Measurements from ENCODE around the gene C21orf58. TPM values are rescaled to one million over a fixed set of nuclear protein-coding genes. Genes with fewer than 3 reads are reported as not detected.

C21orf58 gene
- total RNA-seq, 1 experiment from 2014 or later = 15.3 TPM

GRCh38 chr21:46355161-46356004, 31.7 kb upstream of the C21orf58 start:
- Histone ChIP-seq H3K79me2 (ENCODE audit: low read length) (no peaks in the 10 kb centered on the region), H3K9ac (ENCODE audit: low read length) (no peak overlapping the region), H3K9me2 (replicated peaks; ENCODE audit: low read length) (no peaks in the 10 kb centered on the region), H3K4me1 (ENCODE audit: insufficient read depth, low read length) (0 out of 2 replicates have a peak, but pooled peaks cover 5% of the 10 kb centered on the region), H4K20me1 (ENCODE audit: low read length) (no peaks in the 10 kb centered on the region), H3K27me3 (ENCODE audit: low read length) (no peaks in the 10 kb centered on the region), H3K9me3 (ENCODE audit: low read length) (no peaks in the 10 kb centered on the region), H2AFZ (ENCODE audit: low read length) (no peak overlapping the region), H3K36me3 (ENCODE audit: low read depth, low read length) (peaks cover 44% of the 10 kb centered on the region), H3K4me3 (ENCODE audit: low read length) (no peak overlapping the region), H3K27ac (ENCODE audit: low read length) (no peak overlapping the region), H3F3A (ENCODE audit: low read length, unreplicated experiment) (no peaks in the 10 kb centered on the region), H3K4me2 (ENCODE audit: low read length) (no peak overlapping the region)
- no peak for DNase-seq
- no TSS peak for BruUV-seq (replicated peaks)
- ChIA-PET CTCF (no interaction called here), POLR2A (ENCODE audit: unreplicated experiment) (no interaction called here)
- no peak for TF ChIP-seq EZH2 (IDR thresholded peaks at IDR 0.05; ENCODE audit: low read length, unreplicated experiment)
- TF ChIP-seq CTCF (conservative IDR thresholded peaks at IDR 0.05; ENCODE audit: low read depth, low read length) = no peak
- TF ChIP-seq EZH2phosphoT487 (IDR thresholded peaks at IDR 0.05; ENCODE audit: borderline replicate concordance, low read length) = no peak
- ATAC-seq = no peak
- intact Hi-C loops (cut with micrococcal nuclease) = no loop called here

DNA sequence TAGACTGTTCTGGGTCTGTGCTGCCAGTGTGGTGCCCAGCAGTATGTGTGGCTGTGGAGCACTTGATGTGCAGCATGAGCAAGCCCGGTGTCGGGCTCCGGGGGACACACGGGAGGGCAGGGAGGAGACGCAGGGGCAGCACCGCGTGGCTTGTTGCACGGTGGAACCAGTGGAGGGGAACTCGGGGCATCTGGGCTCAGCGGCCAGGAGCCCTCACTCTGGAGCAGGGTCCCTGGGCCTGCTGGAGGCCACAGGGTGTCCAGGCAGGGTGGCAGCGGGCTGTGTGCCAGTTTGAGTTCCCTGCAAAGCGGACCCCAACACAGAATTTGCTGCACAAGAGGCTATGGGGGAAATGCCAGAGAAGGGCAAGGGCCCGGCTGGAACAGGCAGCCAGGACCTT, 30.8 kb upstream of the C21orf58 start:
- Histone ChIP-seq H3K79me2 (ENCODE audit: low read length) (no peaks in the 10 kb centered on the region), H3K9ac (ENCODE audit: low read length) (no peak overlapping the region), H3K27me3 (ENCODE audit: low read length) (no peaks in the 10 kb centered on the region), H2AFZ (ENCODE audit: low read length) (no peak overlapping the region), H3K36me3 (ENCODE audit: low read depth, low read length) (peaks cover 50% of the 10 kb centered on the region), H3K4me2 (ENCODE audit: low read length) (no peak overlapping the region), H4K20me1 (ENCODE audit: low read length) (no peaks in the 10 kb centered on the region), H3K9me2 (replicated peaks; ENCODE audit: low read length) (no peaks in the 10 kb centered on the region), H3K4me1 (ENCODE audit: insufficient read depth, low read length) (0 out of 2 replicates have a peak, but pooled peaks cover 5% of the 10 kb centered on the region), H3K27ac (ENCODE audit: low read length) (no peak overlapping the region), H3K9me3 (ENCODE audit: low read length) (no peaks in the 10 kb centered on the region), H3K4me3 (ENCODE audit: low read length) (no peak overlapping the region), H3F3A (ENCODE audit: low read length, unreplicated experiment) (no peaks in the 10 kb centered on the region)
- POLR2A ChIA-PET (ENCODE audit: unreplicated experiment) = no interaction called here
- ATAC-seq = no peak
- intact Hi-C loops (cut with micrococcal nuclease) = no loop called here
- CTCF ChIA-PET = no interaction called here
- BruUV-seq (replicated peaks) = no TSS peak
- no peak for DNase-seq
- TF ChIP-seq EZH2 (IDR thresholded peaks at IDR 0.05; ENCODE audit: low read length, unreplicated experiment) (no peak), CTCF (conservative IDR thresholded peaks at IDR 0.05; ENCODE audit: low read depth, low read length) (no peak), EZH2phosphoT487 (IDR thresholded peaks at IDR 0.05; ENCODE audit: borderline replicate concordance, low read length) (no peak)

DNA sequence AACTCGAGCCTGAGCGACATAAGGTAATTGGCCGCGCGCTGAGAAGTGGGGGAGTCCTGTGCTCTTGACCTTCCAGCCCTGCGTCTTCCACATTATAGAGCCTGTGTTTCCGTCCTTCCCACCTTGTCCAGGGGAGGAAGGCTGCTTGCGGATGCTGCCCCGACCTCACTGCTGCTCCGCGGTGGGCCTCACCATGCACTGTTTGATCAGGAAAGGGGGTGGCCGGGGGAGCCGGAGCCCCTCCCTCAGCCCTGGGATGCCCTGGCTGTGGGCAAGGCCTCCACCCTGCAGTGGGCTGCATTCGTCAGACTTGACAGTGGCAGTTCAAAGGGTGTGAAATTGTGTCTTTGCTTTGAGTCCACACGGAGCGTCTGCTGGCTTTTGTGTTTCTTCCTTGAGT, 30.4 kb upstream of the C21orf58 start:
- BruUV-seq (replicated peaks) = no TSS peak
- ChIA-PET CTCF (no interaction called here), POLR2A (ENCODE audit: unreplicated experiment) (no interaction called here)
- Histone ChIP-seq H3K4me2 (ENCODE audit: low read length) (no peak overlapping the region), H3K4me3 (ENCODE audit: low read length) (no peak overlapping the region), H3K27ac (ENCODE audit: low read length) (no peak overlapping the region), H2AFZ (ENCODE audit: low read length) (no peak overlapping the region), H3F3A (ENCODE audit: low read length, unreplicated experiment) (no peaks in the 10 kb centered on the region), H3K9ac (ENCODE audit: low read length) (no peak overlapping the region), H4K20me1 (ENCODE audit: low read length) (no peaks in the 10 kb centered on the region), H3K9me2 (replicated peaks; ENCODE audit: low read length) (no peaks in the 10 kb centered on the region), H3K4me1 (ENCODE audit: insufficient read depth, low read length) (0 out of 2 replicates have a peak, but pooled peaks cover 5% of the 10 kb centered on the region), H3K27me3 (ENCODE audit: low read length) (no peaks in the 10 kb centered on the region), H3K79me2 (ENCODE audit: low read length) (no peaks in the 10 kb centered on the region), H3K9me3 (ENCODE audit: low read length) (no peaks in the 10 kb centered on the region), H3K36me3 (ENCODE audit: low read depth, low read length) (peaks cover 55% of the 10 kb centered on the region)
- ATAC-seq (no peak), DNase-seq (no peak)
- intact Hi-C loops (cut with micrococcal nuclease) = no loop called here
- TF ChIP-seq CTCF (conservative IDR thresholded peaks at IDR 0.05; ENCODE audit: low read depth, low read length) (no peak), EZH2 (IDR thresholded peaks at IDR 0.05; ENCODE audit: low read length, unreplicated experiment) (no peak), EZH2phosphoT487 (IDR thresholded peaks at IDR 0.05; ENCODE audit: borderline replicate concordance, low read length) (no peak)
